Osteoblast (primary cell): Measurements from ENCODE around the gene CMYA5. TPM values are rescaled to one million over a fixed set of nuclear protein-coding genes. Genes with fewer than 3 reads are reported as not detected.
"Not testable (repeated sequence)": the region's sequence is repeated elsewhere in the genome, so short reads cannot be mapped to it uniquely, and the experiment has no call there.

Source experiments
- DNase-seq: peaks from one replicate; pipeline ENCODE4 v3.0.0; 2011; ENCODE audit warnings: low spot score, mixed read lengths; ENCODE audit not compliant: insufficient read length; ENCODE audit errors: missing footprints
- H2AFZ ChIP-seq: 2 replicates; pipeline ENCODE4 v1.6.0; 2011; ENCODE audit warnings: mild to moderate bottlenecking, low read length
- H3K27ac ChIP-seq: 2 replicates; pipeline ENCODE4 v1.5.1; 2011; ENCODE audit warnings: mild to moderate bottlenecking, low read depth, low read length, moderate library complexity
- H3K27me3 ChIP-seq: 2 replicates; pipeline ENCODE4 v1.6.0; 2012; ENCODE audit warnings: mild to moderate bottlenecking, control low read depth, inconsistent platforms, low read length, moderate library complexity; ENCODE audit not compliant: insufficient read depth
- H3K36me3 ChIP-seq: 2 replicates; pipeline ENCODE4 v1.5.1; 2011; ENCODE audit warnings: mild to moderate bottlenecking, low read length, control low read depth, moderate library complexity; ENCODE audit not compliant: insufficient read depth
- H3K4me1 ChIP-seq: 2 replicates; pipeline ENCODE4 v1.5.1; 2011; ENCODE audit warnings: mild to moderate bottlenecking, low read length, control low read depth, moderate library complexity; ENCODE audit not compliant: insufficient read depth
- H3K4me2 ChIP-seq: 2 replicates; pipeline ENCODE4 v1.6.0; 2011; ENCODE audit warnings: mild to moderate bottlenecking, low read length; ENCODE audit not compliant: insufficient read depth
- H3K4me3 ChIP-seq: fragments of 200-600 bp; sonication (generic); 3 replicates; pipeline ENCODE4 v1.5.1; 2012; ENCODE audit warnings: mild to moderate bottlenecking, low read length, inconsistent platforms; ENCODE audit not compliant: insufficient read depth
- H3K79me2 ChIP-seq: 2 replicates; pipeline ENCODE4 v1.6.0; 2012; ENCODE audit warnings: mild to moderate bottlenecking, low read length, control low read depth, inconsistent platforms; ENCODE audit not compliant: insufficient read depth
- H3K9me3 ChIP-seq: 2 replicates; pipeline ENCODE4 v1.5.1; 2011; ENCODE audit warnings: low read depth, low read length, control low read depth
- H4K20me1 ChIP-seq: 2 replicates; pipeline ENCODE4 v1.6.0; 2012; ENCODE audit warnings: mild to moderate bottlenecking, low read length, control low read depth; ENCODE audit not compliant: insufficient read depth
- total RNA-seq: library from RNA; depleted of rRNA; stranded (reverse); fragments of >200 nt; gene quantifications from 2 replicates; pipeline ENCODE4 v1.2.3, GENCODE V29; 2012
- TF ChIP-seq, protein P1 (sequence below): IDR thresholded peaks from 2 replicates; pipeline ENCODE4 v1.5.1; 2011; ENCODE audit warnings: mild to moderate bottlenecking, low read depth, low read length, moderate library complexity; ENCODE audit errors: extremely low read depth

The CMYA5 gene
- total RNA-seq, 1 donor, result 2.2 TPM

- Histone ChIP-seq H4K20me1 (no peaks in the 10 kb centered on the region), H3K4me3 (no peak overlapping the region), H3K27ac (no peak overlapping the region), H3K9me3 (no peaks in the 10 kb centered on the region), H2AFZ (no peak overlapping the region), H3K79me2 (no peaks in the 10 kb centered on the region), H3K4me1 (no peaks in the 10 kb centered on the region), H3K4me2 (no peak overlapping the region), H3K36me3 (no peaks in the 10 kb centered on the region), H3K27me3 (no peaks in the 10 kb centered on the region)
- TF ChIP-seq, protein P1, sequence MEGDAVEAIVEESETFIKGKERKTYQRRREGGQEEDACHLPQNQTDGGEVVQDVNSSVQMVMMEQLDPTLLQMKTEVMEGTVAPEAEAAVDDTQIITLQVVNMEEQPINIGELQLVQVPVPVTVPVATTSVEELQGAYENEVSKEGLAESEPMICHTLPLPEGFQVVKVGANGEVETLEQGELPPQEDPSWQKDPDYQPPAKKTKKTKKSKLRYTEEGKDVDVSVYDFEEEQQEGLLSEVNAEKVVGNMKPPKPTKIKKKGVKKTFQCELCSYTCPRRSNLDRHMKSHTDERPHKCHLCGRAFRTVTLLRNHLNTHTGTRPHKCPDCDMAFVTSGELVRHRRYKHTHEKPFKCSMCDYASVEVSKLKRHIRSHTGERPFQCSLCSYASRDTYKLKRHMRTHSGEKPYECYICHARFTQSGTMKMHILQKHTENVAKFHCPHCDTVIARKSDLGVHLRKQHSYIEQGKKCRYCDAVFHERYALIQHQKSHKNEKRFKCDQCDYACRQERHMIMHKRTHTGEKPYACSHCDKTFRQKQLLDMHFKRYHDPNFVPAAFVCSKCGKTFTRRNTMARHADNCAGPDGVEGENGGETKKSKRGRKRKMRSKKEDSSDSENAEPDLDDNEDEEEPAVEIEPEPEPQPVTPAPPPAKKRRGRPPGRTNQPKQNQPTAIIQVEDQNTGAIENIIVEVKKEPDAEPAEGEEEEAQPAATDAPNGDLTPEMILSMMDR, result no peak
- no peak for DNase-seq
These were observed 70.2 kb downstream of the CMYA5 start for GRCh38 chr5:79759848-79760247.

GRCh38 chr5:79762929-79763328 is 73.3 kb downstream of the CMYA5 start:
- no peaks in the 10 kb centered on the region for H3K27me3 ChIP-seq

DNA sequence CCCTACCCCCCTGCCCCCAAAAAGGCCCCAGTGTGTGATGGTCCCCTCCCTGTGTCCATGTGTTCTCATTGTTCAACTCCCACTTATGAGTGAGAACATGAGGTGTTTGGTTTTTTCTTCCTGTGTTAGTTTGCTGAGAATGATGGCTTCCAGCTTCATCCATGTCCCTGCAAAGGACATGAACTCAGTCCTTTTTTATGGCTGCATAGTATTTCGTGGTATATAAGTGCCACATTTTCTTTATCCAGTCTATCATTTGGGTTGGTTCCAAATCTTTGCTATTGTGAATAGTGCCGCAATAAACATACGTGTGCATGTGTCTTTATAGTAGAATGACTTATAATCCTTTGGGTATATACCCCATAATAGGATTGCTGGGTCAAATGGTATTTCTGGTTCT is 74.5 kb downstream of the CMYA5 start:
- not testable (repeated sequence) for H2AFZ ChIP-seq, H3K27ac ChIP-seq, H3K9me3 ChIP-seq, H3K4me3 ChIP-seq, H3K79me2 ChIP-seq, H3K27me3 ChIP-seq, H3K4me1 ChIP-seq, H3K36me3 ChIP-seq, H4K20me1 ChIP-seq, DNase-seq, H3K4me2 ChIP-seq

More at GRCh38 chr5:79762929-79763328, 73.3 kb downstream of the CMYA5 start:
- DNase-seq, result no peak
- H3K4me3 ChIP-seq, result no peak overlapping the region
- no peaks in the 10 kb centered on the region for H4K20me1 ChIP-seq
- no peak overlapping the region for H3K4me2 ChIP-seq
- no peaks in the 10 kb centered on the region for H3K9me3 ChIP-seq
- H3K27ac ChIP-seq, result no peak overlapping the region
- H2AFZ ChIP-seq, result no peak overlapping the region
- no peaks in the 10 kb centered on the region for H3K79me2 ChIP-seq
- H3K36me3 ChIP-seq, result no peaks in the 10 kb centered on the region
- TF ChIP-seq, protein P1, result no peak
- H3K4me1 ChIP-seq, result no peaks in the 10 kb centered on the region

GRCh38 chr5:79771387-79771786 is 81.8 kb downstream of the CMYA5 start:
- Histone ChIP-seq H3K4me2 (peak overlapping the region; percentile 9), H4K20me1 (no peaks in the 10 kb centered on the region), H3K27ac (no peak overlapping the region), H3K27me3 (no peaks in the 10 kb centered on the region), H3K4me1 (peaks cover 17% of the 10 kb centered on the region), H3K36me3 (no peaks in the 10 kb centered on the region), H3K4me3 (no peak overlapping the region), H3K9me3 (no peaks in the 10 kb centered on the region), H3K79me2 (no peaks in the 10 kb centered on the region), H2AFZ (peak overlapping the region; percentile 49)
- TF ChIP-seq, protein P1, result no peak
- peak; percentile 75 for DNase-seq
